HG03103 (cell line): ENCODE measurements around the gene PTPRS.
"Not testable (repeated sequence)": the region's sequence is repeated elsewhere in the genome, so short reads cannot be mapped to it uniquely, and the experiment has no call there.

Experiments used
- ATAC-seq: cut with Tn5 transposase; IDR thresholded peaks from one replicate; pipeline ENCODE4 v1.9.1; 2021; ENCODE audit warnings: low read depth; ENCODE audit not compliant: unreplicated experiment

Gene PTPRS

GRCh38 chr19:5334366-5334739 is 6.3 kb downstream of the PTPRS start:
- no peak for ATAC-seq

- ATAC-seq: no peak
Measured at GRCh38 chr19:5333581-5334365, 6.8 kb downstream of the PTPRS start.

GRCh38 chr19:5332501-5332900 is 8.1 kb downstream of the PTPRS start:
- no peak for ATAC-seq

DNA sequence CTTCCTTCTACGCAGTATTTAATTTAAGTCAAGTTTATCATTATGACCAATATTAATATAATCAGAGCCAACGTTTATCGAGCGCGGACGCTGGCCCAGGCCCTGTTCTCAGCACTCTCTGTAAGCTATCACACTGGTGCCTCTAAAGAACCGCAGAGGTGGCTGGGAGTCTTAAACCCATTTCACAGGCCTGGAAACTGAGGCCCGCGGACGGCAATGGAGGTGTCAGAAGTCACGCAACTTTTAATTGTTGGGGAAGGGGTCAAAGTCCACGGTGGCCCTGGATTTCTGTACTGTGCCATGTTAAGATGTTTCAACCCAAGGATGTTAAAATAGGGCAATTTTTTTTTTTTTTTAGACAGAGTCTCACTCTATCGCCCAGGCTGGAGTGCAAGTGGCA is 8.8 kb downstream of the PTPRS start:
- ATAC-seq: no peak

DNA sequence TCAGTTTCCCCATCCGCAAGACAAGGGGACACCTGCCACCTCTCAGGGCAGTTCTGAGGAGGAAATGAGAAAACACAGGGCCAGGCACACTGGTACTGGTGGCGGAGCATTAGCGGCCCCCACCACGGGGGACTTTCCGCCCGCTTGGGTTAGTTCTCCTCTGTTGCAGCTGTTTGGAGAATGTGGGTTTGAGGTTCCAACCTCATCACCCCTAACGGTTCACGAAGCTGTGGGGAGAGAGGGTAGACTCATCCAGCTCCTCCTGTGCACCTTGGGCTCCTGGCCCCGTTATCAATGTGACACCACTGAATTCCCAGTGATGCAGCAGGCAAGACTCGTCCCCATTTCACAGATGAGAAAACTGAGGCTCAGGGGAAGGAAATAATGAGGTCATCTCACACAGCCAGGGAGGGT is 10.3 kb downstream of the PTPRS start:
- ATAC-seq: no peak

GRCh38 chr19:5329141-5329540 is 11.5 kb downstream of the PTPRS start:
- no peak for ATAC-seq

- ATAC-seq: not testable (repeated sequence)
Measured at GRCh38 chr19:5328407-5328806, 12.2 kb downstream of the PTPRS start.

GRCh38 chr19:5326986-5327623 is 13.5 kb downstream of the PTPRS start:
- no peak for ATAC-seq

GRCh38 chr19:5326545-5326944 is 14.1 kb downstream of the PTPRS start:
- ATAC-seq: no peak

DNA sequence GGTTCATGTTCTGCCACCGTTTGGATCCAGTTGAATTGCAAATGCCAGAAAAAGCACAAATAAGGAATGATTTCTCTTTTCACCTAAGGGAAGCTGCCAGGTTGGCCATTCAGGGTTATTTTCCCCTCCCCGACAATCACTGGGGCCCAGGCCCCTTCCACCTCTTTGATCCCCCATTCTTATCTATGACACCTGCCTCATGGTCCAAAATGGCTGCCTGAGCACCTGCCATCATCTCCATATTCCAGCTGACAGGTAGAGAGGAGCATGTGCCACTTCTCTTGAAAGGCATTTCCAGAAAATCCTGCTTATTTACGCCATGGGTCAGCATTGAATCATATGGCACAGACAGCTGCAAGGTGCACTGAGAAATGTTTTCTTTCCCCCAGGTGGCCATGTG is 15.7 kb downstream of the PTPRS start:
- no peak for ATAC-seq

- ATAC-seq: no peak
Measured at GRCh38 chr19:5323475-5323811, 17.2 kb downstream of the PTPRS start.

- no peak for ATAC-seq
Measured at GRCh38 chr19:5321851-5322681, 18.5 kb downstream of the PTPRS start.

GRCh38 chr19:5321066-5321642 is 19.5 kb downstream of the PTPRS start:
- ATAC-seq: no peak

GRCh38 chr19:5319516-5319915 is 21.1 kb downstream of the PTPRS start:
- ATAC-seq: no peak

- ATAC-seq: no peak
Measured at GRCh38 chr19:5318306-5318705, 22.3 kb downstream of the PTPRS start.

DNA sequence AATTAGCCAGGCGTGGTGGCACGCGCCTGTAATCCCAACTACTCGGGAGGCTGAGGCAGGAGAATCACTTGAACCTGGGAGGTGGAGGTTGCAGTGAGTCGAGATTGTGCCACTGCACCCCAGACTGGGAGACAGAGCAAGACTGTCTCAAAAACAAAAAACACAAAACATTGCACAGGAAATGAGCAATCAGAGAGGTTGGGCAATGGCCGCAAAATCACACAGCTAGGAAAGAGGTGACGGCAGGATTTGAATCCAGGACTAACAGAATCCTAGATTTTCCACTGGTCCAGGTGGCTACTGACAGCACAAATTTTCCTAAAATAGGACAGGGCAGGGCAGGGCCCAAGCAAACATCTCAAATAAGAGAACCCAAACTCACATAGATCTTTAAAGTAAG is 23.3 kb downstream of the PTPRS start:
- ATAC-seq: no peak

DNA sequence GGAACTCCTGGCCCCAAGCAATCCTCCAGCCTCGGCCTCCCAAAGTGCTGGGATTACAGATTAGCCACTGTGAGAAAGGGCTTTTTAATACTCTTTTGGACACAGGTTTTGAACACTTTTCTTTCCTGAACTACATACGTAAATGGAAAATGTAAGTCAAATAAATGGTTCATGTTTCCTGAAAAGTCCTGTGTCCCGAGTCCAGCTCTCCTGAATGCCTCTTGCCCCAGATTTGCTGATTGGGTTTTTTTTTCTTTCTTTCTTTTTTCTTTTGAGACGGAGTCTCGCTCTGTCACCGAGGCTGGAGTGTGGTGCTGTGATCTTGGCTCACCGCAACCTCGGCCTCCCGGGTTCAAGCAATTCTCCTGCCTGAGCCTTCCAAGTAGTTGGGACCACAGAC is 24.5 kb downstream of the PTPRS start:
- ATAC-seq: no peak

DNA sequence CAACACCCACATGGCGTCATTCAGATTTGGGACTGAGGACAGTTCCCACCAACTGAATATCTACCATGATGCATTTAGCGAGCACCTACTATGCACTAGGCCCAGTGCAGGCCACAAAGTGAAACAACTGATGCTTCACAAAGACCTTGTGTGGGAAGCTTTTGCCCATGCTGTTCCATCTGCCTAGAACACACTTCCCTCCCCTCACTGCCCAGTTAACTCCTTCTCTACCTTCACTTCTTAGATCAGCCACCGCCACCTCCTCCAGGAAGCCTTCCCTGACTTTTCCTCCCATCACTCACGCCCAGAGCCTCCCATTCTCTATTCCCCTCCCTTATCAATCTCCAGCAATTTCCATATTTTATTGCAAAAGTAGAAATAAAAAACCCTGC is 25.7 kb downstream of the PTPRS start:
- no peak for ATAC-seq

DNA sequence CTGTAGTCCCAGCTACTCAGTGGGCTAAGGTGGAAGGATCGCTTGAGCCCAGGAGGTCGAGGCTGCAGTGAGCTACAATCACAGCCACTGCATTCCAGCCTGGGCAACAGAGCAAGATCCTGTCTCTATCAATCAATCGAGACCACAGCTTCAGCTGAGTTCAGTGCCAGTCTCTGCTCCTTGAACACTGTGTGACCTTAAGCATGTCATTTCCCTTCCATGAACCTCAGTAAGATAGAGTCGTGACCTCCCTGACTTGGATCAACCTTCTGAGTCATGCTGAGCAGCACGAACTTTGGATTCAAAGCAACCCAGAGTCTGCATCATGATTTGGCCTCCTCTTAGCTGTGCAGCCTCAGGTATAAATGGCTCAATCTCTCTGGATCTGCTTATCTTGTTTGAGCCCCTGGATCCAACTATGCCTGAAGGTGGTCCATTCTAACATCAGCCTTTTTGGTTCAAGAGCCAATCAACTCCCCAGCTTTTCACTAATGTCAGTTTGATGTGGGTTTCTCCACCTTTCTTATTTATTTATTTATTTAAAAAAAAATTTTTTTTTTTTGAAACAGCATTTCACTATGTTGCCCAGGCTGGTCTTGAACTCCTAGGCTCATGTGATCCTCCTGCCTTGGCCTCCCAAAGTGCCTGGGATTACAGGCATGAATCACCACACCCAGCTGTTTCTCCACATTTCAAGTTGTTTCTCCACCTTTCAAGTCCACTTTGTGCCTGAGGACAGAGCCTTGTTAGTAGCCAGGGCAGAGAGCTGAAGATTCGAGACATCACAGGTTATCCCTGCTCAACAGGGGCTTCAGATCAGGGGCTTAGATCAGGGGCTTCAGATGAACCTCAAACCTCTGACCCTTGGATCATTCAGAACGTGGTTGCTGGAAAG is 26.4 kb downstream of the PTPRS start:
- no peak for ATAC-seq

GRCh38 chr19:5313307-5313706 is 27.3 kb downstream of the PTPRS start:
- ATAC-seq: no peak
